Left lung (tissue), 10 donors: Measurements from ENCODE around the gene C13orf46. TPM values are rescaled to one million over a fixed set of nuclear protein-coding genes. Genes with fewer than 3 reads are reported as not detected.
A peak's percentile ranks its signal among the peaks of the same experiment; 100 is the strongest.

Experiments
- ATAC-seq: fragments of 200-7000 bp; cut with Tn5 transposase; one replicate; pipeline ENCODE4 v1.9.1; 2020; ENCODE audit warnings: moderate library complexity
- DNase-seq, 4 donors: peaks; one replicate each; pipeline ENCODE4 v3.0.0-alpha.2; 2013 to 2020
- H3K27ac ChIP-seq, 2 donors: fragments of 200-600 bp; sonication (generic) in 1 of 2; one replicate each; pipeline versions ENCODE4 v1.5.0 to v1.8.0; 2020 to 2021
- H3K27me3 ChIP-seq, 2 donors: fragments of 200-600 bp; sonication (generic) in 1 of 2; one replicate each; pipeline versions ENCODE4 v1.5.0 to v1.8.0; 2020 to 2021
- H3K36me3 ChIP-seq, 2 donors: fragments of 200-600 bp; sonication (generic) in 1 of 2; one replicate each; pipeline versions ENCODE4 v1.5.0 to v1.8.0; 2020 to 2021
- H3K4me1 ChIP-seq, 2 donors: fragments of 200-600 bp; one replicate each; pipeline ENCODE4 v1.8.0; 2021
- H3K4me3 ChIP-seq, 2 donors: fragments of 200-600 bp; sonication (generic) in 1 of 2; one replicate each; pipeline versions ENCODE4 v1.5.0 to v1.8.0; 2020 to 2021; ENCODE audit warnings: mild to moderate bottlenecking in 1 of 2
- H3K9me3 ChIP-seq, 2 donors: fragments of 200-600 bp; sonication (generic) in 1 of 2; one replicate each; pipeline versions ENCODE4 v1.5.0 to v1.8.0; 2020 to 2021
- intact Hi-C, 2 donors: fragments of 100-400 bp; cut with DNase I; formaldehyde crosslinking; loops; one replicate each; pipeline versions ENCODE4 v1.11.2 to v1.14.2; 2022
- polyA plus RNA-seq, 6 donors: library from polyadenylated mRNA; unstranded; fragments of 120-200 nt; gene quantifications; one replicate each; pipeline ENCODE4 v1.2.1, GENCODE V29; 2013; ENCODE audit not compliant: insufficient read length in 6 of 6
- total RNA-seq, 2 donors: library from RNA; stranded (reverse); fragmentation: NEBNext Ultra II Directional; extraction: Animal tissue kit (Norgen Biotek cat#: 25700); gene quantifications; one replicate each; pipeline ENCODE4 v1.2.1, GENCODE V29; 2021
- TF ChIP-seq, protein P1 (sequence below), 2 donors: fragments of 200-600 bp; sonication (generic) in 1 of 2; IDR thresholded peaks; one replicate each; pipeline versions ENCODE4 v1.5.0 to v1.8.0; 2021; ENCODE audit warnings: antibody characterized with exemption in 2 of 2
- donor health status: DM: no; HTN: yes; CAD: no.
- donor health status: DM: no; HTN: no; CAD: no.

Gene C13orf46
- total and polyA plus RNA-seq, 8 donors: 0.10 to 7.5 (median 0.29) TPM

DNA sequence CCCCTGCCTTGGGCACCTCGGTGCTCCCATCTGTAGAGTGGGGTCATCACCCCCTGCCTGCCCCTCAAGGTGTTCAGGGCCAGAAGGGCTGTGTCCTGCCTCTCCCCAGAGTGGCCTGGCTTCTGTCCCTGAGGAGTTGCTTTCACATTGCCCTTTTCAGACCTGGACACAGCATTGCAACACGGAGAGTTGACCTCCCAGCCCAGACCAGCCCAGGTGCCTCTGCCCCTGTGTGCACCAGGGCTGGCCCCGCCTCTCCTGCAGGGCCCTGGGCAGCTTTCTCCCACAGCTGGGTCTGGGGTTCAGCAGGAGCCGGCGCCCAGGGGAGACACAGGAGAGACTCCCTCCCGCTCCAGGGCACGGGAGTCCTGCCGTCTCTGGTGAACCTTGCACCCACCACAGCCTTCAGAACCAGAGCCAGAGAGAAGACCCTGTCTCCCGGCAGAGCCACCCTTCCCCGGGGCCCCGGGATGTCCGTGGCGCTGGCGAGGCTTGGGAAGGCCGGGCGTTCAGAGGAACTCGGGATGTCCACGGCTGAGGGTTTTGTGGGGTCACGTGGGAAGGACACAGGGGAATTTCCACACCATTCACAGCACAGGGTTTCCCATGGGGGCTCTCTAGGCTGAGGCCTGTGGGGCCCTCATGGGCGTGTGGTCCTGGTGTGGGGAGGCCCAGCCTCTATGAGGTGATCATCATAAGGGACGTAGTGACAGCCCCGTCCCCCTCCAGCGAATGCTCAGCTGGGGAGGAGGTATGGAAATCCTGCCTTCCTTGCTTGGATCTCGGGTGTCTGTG, 23.2 kb downstream of the C13orf46 start:
- DNase-seq: peak in 1 of 4 donors; percentile 74
- ATAC-seq: no peak

DNA sequence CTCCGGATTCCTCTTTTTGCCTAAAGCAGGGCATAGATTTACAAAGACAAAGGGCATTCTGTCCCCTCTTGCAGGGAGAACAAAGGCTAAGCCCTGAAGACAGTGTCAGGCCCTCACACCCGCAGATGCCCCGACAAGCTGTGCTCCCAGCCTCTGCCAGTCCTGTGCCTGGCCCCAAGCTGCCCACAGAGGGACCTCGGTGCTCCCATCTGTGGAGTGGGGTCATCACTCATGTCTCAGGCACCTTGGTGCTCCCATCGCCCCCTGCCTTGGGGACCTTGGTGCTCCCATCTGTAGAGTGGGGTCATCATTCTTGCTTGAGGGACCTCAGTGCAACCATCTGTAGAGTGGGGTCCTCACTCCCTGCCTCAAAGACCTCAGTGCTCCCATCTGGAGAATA, 24.3 kb downstream of the C13orf46 start:
- TF ChIP-seq, protein P1, sequence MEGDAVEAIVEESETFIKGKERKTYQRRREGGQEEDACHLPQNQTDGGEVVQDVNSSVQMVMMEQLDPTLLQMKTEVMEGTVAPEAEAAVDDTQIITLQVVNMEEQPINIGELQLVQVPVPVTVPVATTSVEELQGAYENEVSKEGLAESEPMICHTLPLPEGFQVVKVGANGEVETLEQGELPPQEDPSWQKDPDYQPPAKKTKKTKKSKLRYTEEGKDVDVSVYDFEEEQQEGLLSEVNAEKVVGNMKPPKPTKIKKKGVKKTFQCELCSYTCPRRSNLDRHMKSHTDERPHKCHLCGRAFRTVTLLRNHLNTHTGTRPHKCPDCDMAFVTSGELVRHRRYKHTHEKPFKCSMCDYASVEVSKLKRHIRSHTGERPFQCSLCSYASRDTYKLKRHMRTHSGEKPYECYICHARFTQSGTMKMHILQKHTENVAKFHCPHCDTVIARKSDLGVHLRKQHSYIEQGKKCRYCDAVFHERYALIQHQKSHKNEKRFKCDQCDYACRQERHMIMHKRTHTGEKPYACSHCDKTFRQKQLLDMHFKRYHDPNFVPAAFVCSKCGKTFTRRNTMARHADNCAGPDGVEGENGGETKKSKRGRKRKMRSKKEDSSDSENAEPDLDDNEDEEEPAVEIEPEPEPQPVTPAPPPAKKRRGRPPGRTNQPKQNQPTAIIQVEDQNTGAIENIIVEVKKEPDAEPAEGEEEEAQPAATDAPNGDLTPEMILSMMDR (IDR thresholded peaks at IDR 0.05): no peak
- no peak overlapping the region for H3K27ac ChIP-seq
- H3K36me3 ChIP-seq: no peaks in the 10 kb centered on the region
- H3K4me1 ChIP-seq: peaks cover 0 to 8% of the 10 kb centered on the region in 2 donors
- intact Hi-C loops: no loop called here
- no peaks in the 10 kb centered on the region for H3K9me3 ChIP-seq
- H3K4me3 ChIP-seq: no peak overlapping the region
- H3K27me3 ChIP-seq: no peaks in the 10 kb centered on the region
- DNase-seq: peak in 1 of 4 donors; percentile 58
- ATAC-seq: no peak

More for the DNA sequence above, 23.2 kb downstream of the C13orf46 start:
- Histone ChIP-seq H3K9me3 (no peaks in the 10 kb centered on the region), H3K4me1 (peaks cover 0 to 8% of the 10 kb centered on the region in 2 donors), H3K4me3 (no peak overlapping the region), H3K27ac (no peak overlapping the region), H3K27me3 (no peaks in the 10 kb centered on the region), H3K36me3 (no peaks in the 10 kb centered on the region)
- intact Hi-C loops: loop anchor here in 1 of 2 donors (5.0 kb wide), 1 partner anchor 277 kb away; no protein-coding TSS in a partner anchor
- TF ChIP-seq, protein P1 (IDR thresholded peaks at IDR 0.05): no peak

DNA sequence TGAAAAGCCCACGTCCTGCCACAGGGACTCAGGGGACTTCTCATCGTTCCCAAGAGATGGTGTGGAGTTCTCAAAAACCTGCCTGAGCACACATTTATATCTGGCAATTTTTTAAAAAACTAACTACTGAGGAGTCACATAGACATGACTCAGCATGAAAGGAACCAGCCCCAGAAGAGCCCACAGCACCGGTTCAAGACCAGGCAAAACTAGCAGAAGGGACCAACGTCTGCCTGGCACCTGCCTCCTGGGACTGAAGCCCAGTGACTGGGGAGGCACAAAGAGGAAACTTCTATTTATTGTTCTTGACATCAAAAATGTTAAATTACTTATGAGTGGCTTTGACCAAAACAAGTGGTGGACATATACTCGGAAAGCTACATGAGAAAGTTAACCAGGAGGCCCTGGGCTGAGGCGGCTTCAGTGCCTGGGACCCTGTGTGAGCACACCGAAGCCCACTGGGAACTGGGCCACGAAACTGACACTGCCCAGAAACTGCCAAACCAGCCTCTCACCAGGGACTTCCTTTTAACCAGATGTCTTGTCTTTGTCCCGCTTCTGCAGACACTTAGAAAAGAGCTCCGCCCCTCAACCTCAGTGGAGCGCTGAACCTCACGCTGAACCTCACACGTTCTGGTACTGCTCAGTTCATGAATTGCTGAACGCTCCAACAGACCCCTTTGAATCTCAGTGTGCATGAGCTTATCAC, 25.7 kb downstream of the C13orf46 start:
- Histone ChIP-seq H3K36me3 (no peaks in the 10 kb centered on the region), H3K9me3 (no peaks in the 10 kb centered on the region), H3K27ac (no peak overlapping the region), H3K4me3 (no peak overlapping the region), H3K27me3 (no peaks in the 10 kb centered on the region), H3K4me1 (peaks cover 0 to 8% of the 10 kb centered on the region in 2 donors)
- intact Hi-C loops: no loop called here
- TF ChIP-seq, protein P1 (IDR thresholded peaks at IDR 0.05): no peak
- ATAC-seq (no peak), DNase-seq (no peak)

DNA sequence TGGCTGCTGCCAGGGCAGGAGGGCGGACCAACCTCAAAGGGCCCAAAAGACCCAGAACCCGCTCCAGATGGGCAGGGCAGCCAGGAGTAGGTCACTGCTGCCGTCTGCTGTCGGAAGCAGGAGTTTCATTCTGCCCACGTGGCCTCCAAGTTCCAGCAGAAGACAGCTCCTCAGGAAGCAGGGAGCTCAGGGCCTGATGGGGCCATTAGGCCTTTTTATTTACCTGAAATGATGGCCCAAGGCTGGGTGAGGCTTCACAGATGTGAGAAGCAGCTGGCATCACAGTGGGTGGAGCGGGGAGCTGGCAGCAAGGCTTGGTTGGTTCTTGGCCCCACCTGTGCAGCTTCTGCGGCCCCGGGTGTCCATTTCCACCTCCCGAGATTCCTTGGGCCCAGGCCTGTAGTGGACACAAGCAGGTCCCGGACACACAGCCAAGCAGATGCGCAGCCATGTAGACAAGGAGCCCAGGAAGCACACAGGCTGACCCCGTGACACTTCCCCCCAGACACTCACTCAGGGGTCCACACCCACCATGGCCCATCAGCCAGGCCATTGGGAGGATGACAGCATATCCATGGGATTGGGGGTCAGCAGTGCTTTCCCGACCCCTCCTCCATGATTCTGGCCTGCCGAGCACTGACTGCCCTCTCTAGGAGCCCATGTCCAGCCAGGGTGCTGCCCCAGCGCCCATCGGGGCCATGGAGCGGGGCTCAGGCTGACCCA, 26.4 kb downstream of the C13orf46 start:
- Histone ChIP-seq H3K9me3 (no peaks in the 10 kb centered on the region), H3K4me1 (peaks cover 0 to 8% of the 10 kb centered on the region in 2 donors), H3K27me3 (no peaks in the 10 kb centered on the region), H3K4me3 (no peak overlapping the region), H3K27ac (no peak overlapping the region), H3K36me3 (no peaks in the 10 kb centered on the region)
- TF ChIP-seq, protein P1 (IDR thresholded peaks at IDR 0.05): peak; percentile 30 to 38
- peak in 1 of 4 donors; percentile 61 for DNase-seq
- intact Hi-C loops: no loop called here
- ATAC-seq: peak; percentile 22
